SH-SY5Y (cell line): Measurements from ENCODE around the gene CYGB.

ENCODE experiments used
- GATA2 ChIP-seq: IDR thresholded peaks from 2 replicates; pipeline ENCODE4 v1.6.1; 2011; ENCODE audit warnings: mild to moderate bottlenecking, low read depth, low read length
- GATA3 ChIP-seq: IDR thresholded peaks from 2 replicates; pipeline ENCODE4 v1.6.1; 2011; ENCODE audit warnings: low read depth, mild to moderate bottlenecking, low read length, moderate library complexity

DNA sequence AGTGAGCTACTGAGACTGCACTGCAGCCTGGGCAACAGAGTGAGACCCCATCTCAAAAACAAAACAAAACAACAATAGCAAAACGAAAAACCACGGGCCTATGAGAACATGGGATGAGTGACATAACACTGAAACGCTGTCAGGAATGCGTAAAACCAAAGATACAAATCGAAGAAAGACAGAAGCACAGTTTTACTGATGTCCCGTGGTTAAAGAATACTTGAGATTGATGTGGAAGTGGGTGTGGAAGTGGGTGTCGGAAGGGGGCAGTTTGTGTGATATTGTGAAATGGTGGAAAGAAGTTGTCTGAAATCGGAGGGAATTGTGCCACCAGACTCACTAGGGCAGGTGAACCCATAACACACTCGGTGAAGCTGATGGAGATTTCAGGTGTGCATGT, 38.7 kb upstream of the CYGB start:
- TF ChIP-seq GATA2: no peak
- TF ChIP-seq GATA3: no peak
